GM19395 (cell line): ENCODE measurements around the gene TRIP10.

Source experiments
- ATAC-seq: cut with Tn5 transposase; IDR thresholded peaks from one replicate; pipeline ENCODE4 v1.9.1; 2021; ENCODE audit warnings: mild to moderate bottlenecking, moderate library complexity; ENCODE audit not compliant: unreplicated experiment

TRIP10 gene

GRCh38 chr19:6710273-6711077 lies 29.0 kb upstream of the TRIP10 start:
- no peak for ATAC-seq

DNA sequence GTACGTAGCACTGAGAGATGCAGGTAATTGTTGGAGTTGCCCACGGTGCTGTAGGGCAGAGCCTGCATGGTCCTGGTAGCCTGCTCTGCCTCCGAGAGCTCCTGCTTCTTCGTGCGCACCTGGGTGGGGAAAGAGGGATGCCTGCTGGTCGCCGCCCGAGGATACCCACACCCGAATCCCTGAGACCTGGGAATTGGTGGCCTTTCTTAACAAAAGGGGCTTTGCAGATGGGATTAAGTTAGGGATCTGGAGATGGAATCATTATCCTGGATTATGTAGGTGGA lies 28.5 kb upstream of the TRIP10 start:
- ATAC-seq, result no peak

- no peak for ATAC-seq
Measured at GRCh38 chr19:6711605-6712004, 27.9 kb upstream of the TRIP10 start.

GRCh38 chr19:6712231-6712630 lies 27.2 kb upstream of the TRIP10 start:
- no peak for ATAC-seq

DNA sequence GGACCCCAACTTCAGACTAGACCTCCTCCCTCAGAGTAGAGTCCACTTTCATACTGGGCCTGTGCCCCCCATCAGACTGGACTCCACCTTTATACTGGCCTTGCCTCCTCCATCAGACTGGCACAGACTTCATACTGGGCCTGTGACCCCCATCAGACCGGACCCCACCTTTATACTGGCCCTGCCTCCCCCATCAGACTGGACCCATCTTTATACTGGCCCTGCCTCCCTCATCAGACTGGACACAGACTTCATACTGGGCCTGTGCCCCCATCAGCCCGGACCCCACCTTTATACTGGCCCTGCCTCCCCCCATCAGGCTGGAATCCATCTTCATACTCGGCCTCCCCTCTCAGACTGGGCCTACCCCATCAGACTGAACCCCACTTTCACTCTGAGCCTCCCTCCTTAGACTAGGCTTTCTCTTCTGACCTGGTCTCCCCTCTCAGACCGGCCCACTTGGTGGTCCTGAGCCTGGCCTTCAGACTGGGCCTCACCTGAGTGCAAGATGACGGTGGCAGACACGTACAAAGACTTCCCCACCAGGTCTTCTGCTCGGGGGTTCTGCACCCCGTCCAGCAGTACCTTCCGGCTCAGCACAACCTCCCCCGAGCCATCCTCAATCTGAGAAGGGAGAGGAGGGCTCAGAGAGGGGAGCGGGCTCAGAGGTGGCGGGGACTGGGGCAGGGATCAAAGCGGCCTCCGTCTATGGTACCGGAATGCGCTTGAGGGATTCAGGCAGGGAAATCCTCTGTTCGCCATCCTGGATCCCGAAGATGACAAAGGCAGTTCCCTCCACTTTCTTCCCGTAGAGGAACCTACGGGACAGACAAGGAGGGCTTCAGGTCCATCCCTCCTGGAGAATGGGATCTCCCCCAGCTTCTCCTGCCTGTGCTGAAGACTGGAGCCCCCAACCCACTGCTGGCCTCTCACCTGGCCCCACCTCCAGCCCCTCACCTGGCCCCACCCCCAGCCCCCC lies 26.5 kb upstream of the TRIP10 start:
- no peak for ATAC-seq

GRCh38 chr19:6713773-6714692 lies 25.4 kb upstream of the TRIP10 start:
- ATAC-seq, result no peak

DNA sequence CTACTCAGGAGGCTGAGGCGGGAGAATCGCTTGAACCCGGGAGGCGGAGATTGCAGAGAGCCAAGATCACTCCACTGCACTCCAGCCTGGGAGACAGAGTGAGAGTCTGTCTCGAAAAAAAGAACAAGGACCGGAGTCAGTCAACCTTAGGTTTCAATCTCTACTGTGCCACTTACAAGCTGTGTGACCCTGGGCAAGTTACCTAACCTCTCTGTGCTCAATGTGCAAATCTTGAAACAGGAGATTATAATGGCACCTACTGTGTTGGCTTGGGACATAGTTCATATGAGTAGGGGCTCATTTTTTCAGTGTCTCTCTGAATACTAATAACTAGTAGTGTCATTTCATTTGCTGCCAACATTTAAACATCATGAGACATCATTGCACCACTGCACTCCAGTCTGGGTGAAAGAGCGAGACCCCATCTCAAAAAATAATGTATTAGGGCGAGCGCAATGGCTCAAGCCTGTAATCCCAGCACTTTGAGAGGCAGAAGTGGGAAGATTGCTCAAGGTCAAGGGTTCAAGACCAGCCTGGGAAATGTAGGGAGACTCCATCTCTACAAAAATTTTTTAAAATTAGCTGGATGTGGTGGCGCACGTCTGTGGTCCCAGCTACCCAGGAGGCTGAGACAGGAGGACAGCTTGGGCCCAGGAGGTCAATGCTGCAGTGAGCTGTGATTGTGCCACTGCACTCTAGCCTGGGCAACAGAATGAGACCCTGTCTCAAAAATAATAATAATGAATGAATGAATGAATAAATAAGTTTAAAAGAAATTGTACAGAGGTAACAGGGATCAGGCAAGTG lies 24.5 kb upstream of the TRIP10 start:
- no peak for ATAC-seq

DNA sequence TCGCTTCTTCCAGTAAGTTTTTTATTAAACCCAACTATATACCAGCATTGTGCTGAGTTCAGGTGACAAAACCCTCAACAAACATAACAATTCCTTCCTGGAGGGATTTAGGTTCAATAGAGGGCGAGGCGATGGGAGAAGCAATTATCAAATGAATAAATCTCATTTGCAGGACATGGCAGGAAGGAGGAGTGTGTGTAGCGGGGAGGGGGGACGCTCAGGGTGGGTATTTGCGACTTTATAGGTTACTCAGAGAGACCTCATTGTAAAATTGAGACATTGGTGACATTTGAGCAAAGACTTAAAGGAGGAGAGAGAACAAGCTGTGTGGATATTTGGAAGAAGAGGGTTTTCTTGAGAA lies 22.9 kb upstream of the TRIP10 start:
- ATAC-seq, result no peak

DNA sequence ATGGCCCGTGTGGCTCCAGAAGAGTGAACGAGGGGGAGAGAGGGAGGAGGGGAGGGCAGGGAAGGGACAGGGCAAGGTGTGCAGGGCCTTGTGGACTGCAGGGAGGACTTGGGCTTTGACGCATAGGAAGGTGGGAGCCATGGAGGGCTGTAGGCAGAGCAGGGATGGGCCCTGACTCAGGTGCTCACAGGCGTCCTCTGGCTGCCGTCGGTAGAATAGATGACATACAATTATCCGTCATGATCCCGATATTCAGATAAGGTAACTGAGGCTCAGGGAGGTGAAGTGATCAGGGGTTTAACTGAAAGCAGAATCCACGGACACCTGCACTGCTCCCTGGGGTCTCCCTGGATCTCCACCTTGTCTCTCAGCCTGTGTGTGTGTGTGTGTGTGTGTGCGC lies 22.4 kb upstream of the TRIP10 start:
- no peak for ATAC-seq

DNA sequence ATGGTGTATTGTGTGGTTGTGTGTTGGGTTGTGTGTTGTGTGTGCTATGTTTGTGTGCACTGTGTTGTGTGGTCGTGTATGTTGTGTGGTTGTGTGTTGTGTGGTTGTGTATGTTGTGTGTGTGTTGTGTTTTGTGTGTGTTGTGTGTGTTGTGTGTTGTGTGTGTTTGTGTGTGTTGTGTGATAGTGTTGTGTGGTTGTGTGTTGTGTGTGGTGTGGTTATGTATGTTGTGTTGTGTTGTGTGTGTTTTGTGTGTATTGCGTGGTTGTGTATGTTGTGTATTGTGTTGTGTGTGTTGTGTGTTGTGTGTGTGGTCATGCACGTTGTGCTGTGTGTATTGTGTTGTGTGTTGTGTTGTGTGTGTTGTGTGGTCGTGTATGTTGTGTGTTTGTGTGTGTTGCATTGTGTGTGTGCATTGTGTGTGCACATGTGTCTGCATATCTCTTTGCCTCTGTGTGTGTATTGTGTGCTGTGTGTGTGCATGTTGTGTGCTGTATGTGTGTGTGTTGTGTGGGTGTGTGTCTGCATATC lies 22.0 kb upstream of the TRIP10 start:
- ATAC-seq, result no peak

DNA sequence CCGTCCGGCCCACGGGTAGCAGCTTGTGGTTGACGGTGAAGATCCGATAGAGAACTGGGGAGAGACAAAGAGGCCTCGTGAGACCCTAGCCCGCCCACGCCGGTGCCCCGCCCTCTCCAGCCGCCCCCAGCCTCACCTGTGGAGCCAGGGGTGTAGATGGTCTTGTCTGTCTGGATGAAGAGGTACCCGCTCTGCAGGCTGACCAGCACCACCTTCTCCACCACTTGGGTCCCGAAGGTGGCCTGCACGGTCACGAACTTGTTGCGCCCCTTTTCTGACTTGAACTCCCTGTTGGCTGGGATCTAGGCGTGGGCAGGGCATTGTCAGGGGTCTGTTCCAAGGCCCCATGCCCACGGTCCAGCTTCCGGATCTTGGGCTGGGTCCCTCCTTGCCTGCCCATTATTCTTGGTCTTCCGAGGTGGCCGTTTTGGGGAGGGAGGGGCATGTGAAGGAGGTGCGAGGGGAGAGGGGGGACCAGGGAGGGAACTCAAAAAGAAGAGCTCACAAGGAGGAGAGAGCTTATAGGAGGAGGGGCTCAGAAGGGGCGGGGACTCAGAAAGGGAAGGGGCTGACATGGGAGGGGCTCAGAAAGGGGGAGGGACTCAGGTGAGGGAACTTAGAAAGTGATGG lies 21.3 kb upstream of the TRIP10 start:
- ATAC-seq, result no peak

DNA sequence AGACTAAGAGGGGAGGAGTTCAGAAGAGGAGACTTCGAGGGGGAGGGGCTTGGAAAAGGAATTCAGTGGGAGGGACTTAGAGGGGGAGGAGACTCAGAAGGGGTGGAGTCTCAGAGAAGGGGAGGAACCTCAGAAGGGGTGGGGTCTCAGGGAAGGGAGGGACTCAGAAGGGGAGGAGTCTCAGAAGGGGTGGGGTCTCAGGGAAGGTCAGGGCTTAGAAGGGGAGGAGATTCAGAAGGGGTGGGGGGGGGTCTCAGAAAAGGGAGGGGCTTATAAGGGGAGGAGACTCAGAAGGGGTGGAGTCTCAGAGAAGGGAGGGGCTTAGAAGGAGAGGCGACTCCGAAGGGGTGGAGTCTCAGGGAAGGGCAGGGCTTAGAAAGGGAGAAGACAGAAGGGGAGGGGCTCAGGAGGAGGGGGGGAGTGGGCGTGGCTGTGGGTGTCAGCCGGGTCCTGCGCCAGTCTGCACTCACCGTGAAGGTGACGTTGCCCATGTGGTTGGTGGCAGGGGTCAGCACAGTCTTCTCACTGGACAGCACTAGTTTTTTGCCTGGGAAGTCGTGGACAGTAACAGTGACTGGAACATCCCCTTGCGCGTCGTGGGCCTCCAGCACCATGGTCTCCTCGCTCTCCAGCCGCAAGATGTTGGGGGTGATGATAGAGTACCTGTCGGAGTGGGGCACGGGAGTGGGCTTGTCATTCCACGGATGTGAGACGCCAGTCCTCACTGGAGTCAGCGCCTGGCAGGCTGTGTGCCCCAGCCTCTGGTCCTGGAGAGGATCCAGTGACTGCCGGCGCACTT lies 20.5 kb upstream of the TRIP10 start:
- ATAC-seq, result no peak

DNA sequence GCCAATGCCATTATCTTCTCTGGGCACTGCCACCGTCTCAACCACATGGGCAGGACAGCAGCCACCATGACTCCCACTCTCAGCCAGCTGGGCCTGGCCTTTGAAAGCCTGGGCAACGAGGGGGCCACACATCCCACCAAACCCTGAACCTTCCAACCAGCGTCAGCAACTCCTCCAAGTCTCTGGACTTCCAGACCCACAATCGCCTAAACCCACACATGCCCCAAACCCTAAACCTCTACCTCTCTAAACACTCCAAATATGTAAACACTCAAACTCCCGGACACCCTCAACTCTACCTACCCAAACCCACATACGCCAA lies 20.0 kb upstream of the TRIP10 start:
- no peak for ATAC-seq

- ATAC-seq, result no peak
Measured at GRCh38 chr19:6719992-6720368, 19.5 kb upstream of the TRIP10 start.

DNA sequence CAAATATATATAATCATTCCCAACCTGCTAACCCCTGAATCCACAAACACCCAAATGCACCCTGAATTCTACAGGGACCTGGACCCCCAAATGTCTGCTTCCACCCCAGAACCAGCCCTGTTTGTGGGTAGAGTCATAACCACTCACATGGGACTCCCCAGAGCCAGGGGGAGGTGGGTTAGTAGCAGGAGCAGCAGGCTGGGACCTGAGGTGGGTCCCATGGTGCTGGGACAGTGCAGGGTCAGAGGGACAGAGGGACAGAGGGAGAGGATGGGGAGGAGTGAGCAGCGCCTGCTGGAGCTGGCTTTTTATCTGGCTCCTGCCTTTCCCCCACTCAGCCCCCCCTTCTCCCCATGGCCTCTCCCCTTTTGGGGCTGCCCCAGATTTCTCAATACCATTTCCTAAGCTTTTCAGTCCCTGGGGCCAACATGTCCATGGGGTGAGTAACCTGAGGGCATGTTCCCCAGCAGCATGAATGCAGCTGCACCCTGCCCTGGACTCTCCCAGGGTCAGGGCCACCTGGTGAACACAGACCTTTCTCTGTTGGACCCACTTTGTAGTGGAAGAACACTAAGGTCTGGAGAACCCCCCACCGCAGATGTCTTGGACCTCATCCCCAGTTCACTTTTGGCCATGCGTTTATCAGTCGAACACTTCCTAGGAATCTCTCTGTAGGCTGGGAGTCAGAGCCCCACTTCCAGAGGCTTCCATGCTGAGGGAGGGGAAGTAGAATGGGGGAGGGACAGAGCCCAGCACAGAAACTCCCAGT lies 18.9 kb upstream of the TRIP10 start, which contains the start of gene C3:
C3 (minus strand) TSS at position 282 of the 769 bp plus-strand sequence; CDS start at position 221, 61 bp downstream.
- no peak for ATAC-seq

- ATAC-seq, result no peak
Measured at GRCh38 chr19:6721138-6721474, 18.4 kb upstream of the TRIP10 start.

- ATAC-seq, result no peak
Measured at GRCh38 chr19:6721773-6722172, 17.7 kb upstream of the TRIP10 start.

DNA sequence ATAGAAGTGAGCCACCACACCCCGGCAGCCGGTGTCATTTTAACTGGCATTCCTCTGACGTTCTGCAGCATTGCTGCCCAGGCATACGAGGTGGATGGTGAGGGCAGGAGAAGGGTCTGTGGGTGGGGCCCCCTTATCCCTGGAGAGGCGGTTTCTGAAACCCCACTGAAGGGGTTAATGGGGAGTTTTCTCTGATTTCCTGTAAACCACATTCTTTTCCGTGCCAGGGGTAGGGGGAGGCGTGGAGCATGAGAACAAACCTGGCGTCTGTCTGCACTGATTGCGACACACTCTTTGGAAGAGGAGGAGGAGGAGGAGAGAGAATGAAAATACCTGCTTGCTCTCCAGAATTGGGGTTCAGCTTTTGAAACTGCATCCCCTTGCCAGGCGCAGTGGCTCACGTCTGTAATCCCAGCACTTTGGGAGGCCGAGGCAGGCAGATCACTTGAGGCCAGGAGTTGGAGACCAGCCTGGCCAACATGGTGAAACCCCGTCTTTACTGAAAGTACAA lies 16.3 kb upstream of the TRIP10 start:
- ATAC-seq, result no peak
